Smooth muscle cell (in vitro differentiated cells): ENCODE data around the gene CMTM8. TPM values are rescaled to one million over a fixed set of nuclear protein-coding genes. Genes with fewer than 3 reads are reported as not detected.
A peak's percentile ranks its signal among the peaks of the same experiment; 100 is the strongest.

Experiments
- DNase-seq: peaks from one replicate; lab custom pipeline; 2025; ENCODE audit not compliant: unreplicated experiment; lab: John Stamatoyannopoulos, UW
- H2AFZ ChIP-seq: fragments of 200-600 bp; sonication (generic); 2 replicates; pipeline ENCODE4 v1.6.0; 2016; ENCODE audit warnings: antibody characterized with exemption, low read depth, mild to moderate bottlenecking
- H3F3A ChIP-seq: fragments of 200-600 bp; sonication (generic); 2 replicates; pipeline ENCODE4 v1.6.0; 2017; ENCODE audit warnings: antibody characterized with exemption, low read depth
- H3K27ac ChIP-seq: fragments of 200-600 bp; sonication (generic); 2 replicates; pipeline ENCODE4 v1.5.1; 2016; ENCODE audit warnings: low read depth, mild to moderate bottlenecking
- H3K27me3 ChIP-seq: fragments of 200-600 bp; sonication (generic); 2 replicates; pipeline ENCODE4 v1.6.1; 2016; ENCODE audit warnings: low read depth, mild to moderate bottlenecking
- H3K36me3 ChIP-seq: fragments of 200-600 bp; sonication (generic); 2 replicates; pipeline ENCODE4 v1.5.1; 2016; ENCODE audit warnings: low read depth
- H3K4me1 ChIP-seq: fragments of 200-600 bp; sonication (generic); 2 replicates; pipeline ENCODE4 v1.5.1; 2016; ENCODE audit warnings: low read depth
- H3K4me2 ChIP-seq: fragments of 200-600 bp; sonication (generic); 2 replicates; pipeline ENCODE4 v1.6.0; 2016; ENCODE audit warnings: mild to moderate bottlenecking
- H3K4me3 ChIP-seq: fragments of 200-600 bp; sonication (generic); 2 replicates; pipeline ENCODE4 v1.5.1; 2016; ENCODE audit warnings: mild to moderate bottlenecking
- H3K79me2 ChIP-seq: fragments of 200-600 bp; sonication (generic); 2 replicates; pipeline ENCODE4 v1.6.0; 2016; ENCODE audit warnings: low read depth, mild to moderate bottlenecking
- H3K9ac ChIP-seq: fragments of 200-600 bp; sonication (generic); 2 replicates; pipeline ENCODE4 v1.6.0; 2016; ENCODE audit warnings: low read depth
- H3K9me3 ChIP-seq: fragments of 200-600 bp; sonication (generic); replicated peaks from 2 replicates; pipeline ENCODE4 v1.5.1; 2016; ENCODE audit warnings: low read depth
- H4K20me1 ChIP-seq: fragments of 200-600 bp; sonication (generic); 2 replicates; pipeline ENCODE4 v1.6.0; 2016; ENCODE audit warnings: low read depth
- WGBS: methylation state at CpG from one replicate; pipeline ENCODE4 v1.1.7; 2016; ENCODE audit warnings: low lambda C conversion rate; 5-methylcytosine and 5-hydroxymethylcytosine counted together
- polyA plus RNA-seq: library from polyadenylated mRNA; unstranded; fragments of >200 nt; fragmentation: Nextera tagmentation; extraction: Ambion mirVana; gene quantifications from 2 replicates; pipeline ENCODE4 v1.2.1, GENCODE V29; 2016
- total RNA-seq: library from RNA; depleted of rRNA; stranded (reverse); fragments of >200 nt; gene quantifications from 2 replicates; pipeline ENCODE4 v1.2.3, GENCODE V29; 2014
- TF ChIP-seq, protein P1 (sequence below): fragments of 200-600 bp; sonication (generic); IDR thresholded peaks from 2 replicates; pipeline ENCODE4 v1.5.1; 2017; ENCODE audit warnings: borderline replicate concordance, mild to moderate bottlenecking, antibody characterized with exemption; ENCODE audit not compliant: insufficient read depth, poor library complexity, severe bottlenecking

Gene CMTM8
- total and polyA plus RNA-seq, 2 experiments from 2014 or later = 1.9 TPM

GRCh38 chr3:32340039-32340438, 101.6 kb downstream of the CMTM8 start:
- 52% methylated on average over 6 of the region's 6 CpGs for WGBS
- no peak overlapping the region for H3K9ac ChIP-seq
- H3K27me3 ChIP-seq = no peaks in the 10 kb centered on the region
- no peak overlapping the region for H2AFZ ChIP-seq
- no peaks in the 10 kb centered on the region for H3K36me3 ChIP-seq
- H3K27ac ChIP-seq = no peak overlapping the region
- DNase-seq = no peak
- TF ChIP-seq, protein P1, sequence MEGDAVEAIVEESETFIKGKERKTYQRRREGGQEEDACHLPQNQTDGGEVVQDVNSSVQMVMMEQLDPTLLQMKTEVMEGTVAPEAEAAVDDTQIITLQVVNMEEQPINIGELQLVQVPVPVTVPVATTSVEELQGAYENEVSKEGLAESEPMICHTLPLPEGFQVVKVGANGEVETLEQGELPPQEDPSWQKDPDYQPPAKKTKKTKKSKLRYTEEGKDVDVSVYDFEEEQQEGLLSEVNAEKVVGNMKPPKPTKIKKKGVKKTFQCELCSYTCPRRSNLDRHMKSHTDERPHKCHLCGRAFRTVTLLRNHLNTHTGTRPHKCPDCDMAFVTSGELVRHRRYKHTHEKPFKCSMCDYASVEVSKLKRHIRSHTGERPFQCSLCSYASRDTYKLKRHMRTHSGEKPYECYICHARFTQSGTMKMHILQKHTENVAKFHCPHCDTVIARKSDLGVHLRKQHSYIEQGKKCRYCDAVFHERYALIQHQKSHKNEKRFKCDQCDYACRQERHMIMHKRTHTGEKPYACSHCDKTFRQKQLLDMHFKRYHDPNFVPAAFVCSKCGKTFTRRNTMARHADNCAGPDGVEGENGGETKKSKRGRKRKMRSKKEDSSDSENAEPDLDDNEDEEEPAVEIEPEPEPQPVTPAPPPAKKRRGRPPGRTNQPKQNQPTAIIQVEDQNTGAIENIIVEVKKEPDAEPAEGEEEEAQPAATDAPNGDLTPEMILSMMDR = peak; percentile 56
- H3K4me1 ChIP-seq = peaks cover 8% of the 10 kb centered on the region
- H4K20me1 ChIP-seq = no peaks in the 10 kb centered on the region
- H3K9me3 ChIP-seq = no peaks in the 10 kb centered on the region
- no peaks in the 10 kb centered on the region for H3K79me2 ChIP-seq
- no peak overlapping the region for H3K4me2 ChIP-seq
- H3K4me3 ChIP-seq = no peak overlapping the region
- no peaks in the 10 kb centered on the region for H3F3A ChIP-seq

DNA sequence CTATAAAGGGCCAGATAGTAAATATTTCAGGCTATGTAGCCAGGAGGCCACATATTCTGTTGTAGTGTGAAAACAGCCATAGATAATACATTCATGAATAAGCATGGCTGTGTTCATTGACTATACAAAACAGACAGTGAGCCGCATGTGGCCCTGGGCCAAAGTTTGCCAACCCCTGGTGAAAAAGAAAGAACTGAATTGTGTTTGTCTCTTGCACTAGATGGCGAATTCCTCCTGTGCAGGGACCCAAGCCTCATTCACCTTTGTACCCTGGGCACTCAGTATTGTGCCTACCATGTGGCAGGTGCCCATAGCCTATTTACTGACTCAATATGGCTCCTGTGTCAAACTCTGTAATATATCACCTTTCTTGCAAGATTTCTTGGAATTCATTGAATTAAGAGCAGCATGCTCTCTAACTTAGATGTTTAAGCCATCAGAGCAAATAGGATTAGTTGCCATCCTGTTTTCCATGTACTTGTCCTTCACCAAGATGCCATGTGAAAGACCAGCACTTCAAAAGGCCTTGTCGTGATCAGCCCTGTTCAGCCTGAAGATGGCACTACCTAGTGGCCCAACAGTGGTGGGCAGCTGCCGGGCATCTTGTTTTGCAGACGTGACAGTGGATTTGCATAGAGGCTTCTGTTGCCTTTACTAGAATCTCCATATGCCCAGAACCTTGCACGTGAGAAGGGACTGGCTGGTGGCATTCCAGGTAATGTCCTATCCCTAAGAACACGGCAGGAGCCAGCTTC, 102.3 kb downstream of the CMTM8 start:
- Histone ChIP-seq H3K9ac (no peak overlapping the region), H3K36me3 (no peaks in the 10 kb centered on the region), H3K4me1 (peaks cover 8% of the 10 kb centered on the region), H2AFZ (no peak overlapping the region), H3K9me3 (no peaks in the 10 kb centered on the region), H3K79me2 (no peaks in the 10 kb centered on the region), H3F3A (no peaks in the 10 kb centered on the region), H4K20me1 (no peaks in the 10 kb centered on the region), H3K4me3 (no peak overlapping the region), H3K27ac (no peak overlapping the region), H3K27me3 (no peaks in the 10 kb centered on the region), H3K4me2 (no peak overlapping the region)
- 92% methylated on average over 7 of the region's 7 CpGs for WGBS
- DNase-seq = no peak
- TF ChIP-seq, protein P1 = no peak

GRCh38 chr3:32347343-32348125, 109.1 kb downstream of the CMTM8 start:
- WGBS = 50% methylated on average over 10 of the region's 11 CpGs
- Histone ChIP-seq H3K4me1 (peaks cover 7% of the 10 kb centered on the region), H3F3A (peaks cover 7% of the 10 kb centered on the region), H4K20me1 (no peaks in the 10 kb centered on the region), H3K4me3 (no peak overlapping the region), H3K27me3 (no peaks in the 10 kb centered on the region), H3K79me2 (no peaks in the 10 kb centered on the region), H3K9me3 (no peaks in the 10 kb centered on the region), H3K4me2 (peak overlapping the region; percentile 43), H3K27ac (no peak overlapping the region), H2AFZ (peak overlapping the region; percentile 59), H3K36me3 (no peaks in the 10 kb centered on the region), H3K9ac (no peak overlapping the region)
- TF ChIP-seq, protein P1 = no peak
- DNase-seq = no peak
